ENCODE data around the gene IL1F10.

The IL1F10 gene

DNA sequence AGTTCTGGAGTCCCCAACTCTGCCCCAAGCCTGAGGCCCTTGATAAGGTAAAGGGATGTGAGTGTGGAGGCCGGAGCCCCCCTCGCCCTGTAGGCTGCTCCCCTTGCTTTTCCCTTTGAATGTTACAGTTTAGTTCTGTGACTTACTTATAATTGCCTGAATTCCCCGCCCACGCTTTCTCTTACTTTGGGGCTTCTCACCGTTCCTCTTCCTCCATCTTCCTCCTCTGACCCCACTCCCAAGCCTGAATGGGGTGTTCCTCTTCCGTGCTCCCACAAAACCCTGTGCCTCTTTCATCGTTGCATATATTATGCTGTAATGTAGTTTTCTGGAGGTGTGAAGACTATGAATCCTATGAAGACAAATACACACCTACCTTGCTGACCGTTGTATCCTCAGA is 44.7 kb downstream of the IL1F10 start:
- DNase-seq (ENCODE audit: low spot score) = no peak

DNA sequence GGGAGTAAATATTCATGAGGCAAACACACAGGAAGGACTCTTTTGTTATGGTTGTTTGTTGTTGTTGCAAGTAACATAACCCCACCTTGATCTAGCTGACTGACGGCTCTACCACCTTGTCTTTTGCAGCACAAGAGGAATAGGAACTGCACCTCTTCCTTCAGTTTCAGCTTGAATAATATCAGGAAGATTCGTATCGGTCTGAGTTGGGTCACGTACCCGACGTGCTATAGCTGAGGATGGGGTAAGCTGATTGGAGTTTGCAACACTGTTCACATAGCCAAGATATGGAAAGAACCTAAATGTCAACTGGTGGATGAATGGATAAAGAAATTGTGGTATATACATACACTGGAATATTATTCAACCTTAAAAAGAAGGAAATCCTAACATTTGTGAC is 45.1 kb downstream of the IL1F10 start:
- DNase-seq (ENCODE audit: low spot score) = no peak

DNA sequence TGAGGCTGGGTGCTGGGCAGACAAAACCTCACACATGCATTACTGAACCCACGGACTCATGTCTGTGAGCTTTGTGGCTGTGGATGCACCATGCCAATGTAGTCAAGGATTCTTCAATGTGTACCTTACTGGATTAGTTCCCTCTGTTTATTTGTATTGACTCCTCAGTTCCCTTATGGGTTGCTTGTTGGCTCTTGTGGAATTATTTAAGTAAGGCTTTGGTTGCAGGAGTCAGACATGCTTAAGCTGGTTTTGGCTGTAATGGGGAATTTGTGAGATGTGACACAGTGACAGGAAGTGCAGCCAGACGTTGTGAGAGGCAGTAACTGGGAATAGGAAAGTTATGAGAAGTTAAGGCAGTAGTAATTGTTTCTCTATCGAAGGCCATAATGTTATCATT is 46.0 kb downstream of the IL1F10 start:
- no peak for DNase-seq (ENCODE audit: low spot score)

DNA sequence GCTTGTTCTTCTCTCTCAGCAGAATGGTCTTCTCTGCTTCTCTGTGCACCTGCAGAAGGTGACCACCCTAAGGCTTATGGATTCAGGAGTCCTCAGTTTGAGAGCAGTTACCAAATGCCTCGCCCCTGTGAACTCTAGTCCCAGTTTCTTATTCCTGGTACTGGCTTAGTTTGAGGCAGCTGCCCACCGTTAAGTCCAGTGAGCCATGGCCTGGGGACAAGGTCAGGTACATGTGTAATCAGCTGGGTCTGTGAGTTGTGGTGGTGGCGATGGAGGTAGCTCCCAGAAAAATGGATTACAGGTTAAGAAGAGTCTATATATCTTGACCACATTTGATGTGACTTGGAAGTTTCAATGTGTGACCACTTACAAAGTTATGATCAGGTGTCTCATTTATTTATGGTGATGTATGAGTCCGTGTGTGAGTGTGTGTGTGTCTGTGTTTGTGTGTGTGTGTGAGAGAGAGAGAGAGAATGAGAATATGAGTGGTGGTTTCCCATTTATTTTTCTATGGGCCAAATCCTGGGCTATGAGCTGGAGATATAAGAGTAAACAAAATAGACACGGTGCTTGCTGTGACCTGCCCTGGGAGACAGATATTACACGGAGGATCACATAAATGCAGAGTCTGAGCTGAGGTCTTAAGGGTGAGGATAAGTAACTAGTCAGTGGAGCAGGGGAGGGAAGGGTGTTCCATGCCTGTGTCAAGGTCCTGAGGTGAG is 46.6 kb downstream of the IL1F10 start:
- no peak for DNase-seq (ENCODE audit: low spot score)

DNA sequence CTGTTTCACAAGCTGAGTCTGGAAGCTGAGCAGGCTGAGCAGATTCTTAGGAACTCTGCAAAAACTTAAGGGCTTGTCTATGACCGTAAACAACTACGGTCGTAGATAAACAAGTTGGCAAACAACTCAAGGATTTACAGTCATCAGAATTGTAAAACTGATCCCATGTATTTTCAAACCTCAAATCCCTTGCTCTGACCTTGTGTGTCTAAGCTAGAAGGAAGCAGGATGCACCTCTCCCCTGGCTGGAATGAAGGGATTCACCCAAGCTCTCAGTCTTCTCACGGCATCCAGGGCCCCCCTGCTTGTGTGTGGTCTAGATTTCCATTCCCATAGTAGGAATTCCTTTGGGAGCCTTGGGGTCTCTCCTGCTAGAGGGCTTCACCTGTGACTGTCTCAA is 47.2 kb downstream of the IL1F10 start:
- DNase-seq (ENCODE audit: low spot score) = no peak

DNA sequence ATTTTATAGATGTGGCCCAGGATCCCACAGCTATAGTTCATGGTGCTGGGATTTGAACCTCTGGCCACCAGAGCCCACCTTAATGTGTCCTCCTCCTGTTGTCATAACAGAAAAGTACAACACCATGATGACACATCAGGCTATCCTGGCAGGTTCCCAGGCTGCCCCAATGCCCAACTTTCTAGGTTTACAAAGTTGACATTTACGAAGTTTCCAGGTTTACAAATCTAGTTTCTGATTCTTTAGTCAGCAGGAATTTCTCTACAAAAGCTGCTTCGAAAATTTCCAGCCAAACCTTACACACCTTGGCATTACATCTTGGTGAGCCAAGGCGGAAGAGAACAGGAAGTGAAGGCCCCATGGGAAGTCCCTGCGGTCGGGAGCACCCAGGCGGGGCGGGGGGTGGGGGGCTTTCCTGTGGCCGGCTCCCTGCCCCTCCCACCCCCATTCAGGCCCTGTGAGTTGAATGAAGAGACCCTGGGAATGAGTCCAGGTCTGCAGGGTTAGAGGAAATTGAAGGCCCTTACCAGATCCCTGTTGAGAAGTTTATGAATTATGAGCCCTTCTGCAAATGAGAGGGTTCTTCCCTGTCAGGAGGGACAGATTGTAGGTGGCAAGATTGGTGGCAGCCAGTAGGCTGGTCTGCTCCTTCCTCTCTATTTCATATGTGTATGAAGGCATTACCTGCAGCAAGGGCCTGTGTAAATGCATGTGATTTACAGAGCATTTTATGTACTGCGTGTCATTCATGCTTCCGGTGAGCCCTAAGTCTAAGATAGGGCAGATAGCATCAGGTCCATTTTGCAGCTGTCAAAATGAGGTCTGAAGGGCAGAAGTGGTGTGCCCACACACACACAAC is 48.6 kb downstream of the IL1F10 start:
- peak; percentile 29 for DNase-seq (ENCODE audit: low spot score)

DNA sequence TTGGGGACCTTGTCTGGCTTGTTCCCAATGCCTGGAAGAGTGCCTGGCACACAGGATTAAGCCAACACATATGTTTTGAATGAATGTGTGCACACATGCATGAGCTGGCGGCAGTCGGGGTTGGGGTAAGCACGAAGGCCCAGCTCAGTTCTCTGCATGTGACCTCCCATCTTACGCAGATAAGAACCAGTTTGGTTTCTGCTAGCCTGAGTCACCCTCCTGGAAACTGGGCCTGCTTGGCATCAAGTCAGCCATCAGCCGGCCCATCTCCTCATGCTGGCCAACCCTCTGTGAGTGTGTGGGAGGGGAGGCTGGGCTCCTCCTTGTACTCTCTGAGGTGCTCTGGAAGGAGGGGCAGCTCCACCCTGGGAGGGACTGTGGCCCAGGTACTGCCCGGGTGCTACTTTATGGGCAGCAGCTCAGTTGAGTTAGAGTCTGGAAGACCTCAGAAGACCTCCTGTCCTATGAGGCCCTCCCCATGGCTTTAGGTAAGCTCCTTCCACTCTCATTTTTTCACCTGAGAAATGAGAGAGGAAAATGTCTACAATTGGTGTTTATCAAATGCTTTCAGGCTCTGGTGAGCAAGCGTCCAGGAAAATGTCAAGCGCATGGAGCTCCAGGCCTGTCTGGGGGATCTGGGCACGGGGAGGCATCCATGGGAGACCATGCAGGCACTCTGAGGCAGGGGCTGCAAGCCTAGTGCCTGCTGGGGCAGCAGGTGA is 49.9 kb downstream of the IL1F10 start:
- no peak for DNase-seq (ENCODE audit: low spot score)

DNA sequence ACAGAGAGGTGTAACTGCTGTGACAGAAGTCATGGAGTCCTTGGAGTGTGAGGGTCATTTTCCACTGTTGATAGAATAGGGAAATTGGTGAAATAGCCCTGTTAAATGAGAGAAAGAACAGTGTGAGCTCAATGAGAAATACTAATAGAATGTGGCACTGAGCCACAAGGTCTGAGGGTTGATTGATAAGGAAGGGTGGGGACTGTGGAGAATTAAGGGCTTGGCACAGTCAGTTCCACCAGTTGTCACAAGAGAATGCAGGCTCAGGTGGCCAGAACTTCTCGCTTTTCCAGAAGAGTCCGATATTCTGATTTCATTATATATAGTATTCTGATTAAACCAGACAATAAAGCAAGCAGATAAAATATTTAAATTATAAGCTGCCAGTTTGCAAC is 50.5 kb downstream of the IL1F10 start:
- DNase-seq (ENCODE audit: low spot score) = no peak

DNA sequence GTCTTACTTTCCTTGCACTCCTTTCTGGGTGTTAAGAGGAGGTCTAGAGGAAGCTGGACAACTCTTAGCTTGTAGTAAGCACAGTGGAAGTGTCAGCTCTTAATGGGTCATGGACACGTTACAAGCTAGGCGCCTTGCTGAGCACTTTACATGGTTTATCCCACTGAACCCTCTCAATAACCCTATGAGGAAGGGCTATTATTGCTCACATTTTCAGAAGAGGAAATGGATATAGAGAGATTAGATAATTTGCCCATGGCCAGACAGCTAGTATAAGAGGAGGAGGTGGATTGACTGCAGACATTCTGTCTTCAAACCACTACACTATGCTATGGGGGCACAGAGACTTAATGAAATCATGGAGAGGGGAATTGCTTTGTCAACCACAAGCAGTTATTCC is 51.3 kb downstream of the IL1F10 start:
- DNase-seq (ENCODE audit: low spot score) = no peak

DNA sequence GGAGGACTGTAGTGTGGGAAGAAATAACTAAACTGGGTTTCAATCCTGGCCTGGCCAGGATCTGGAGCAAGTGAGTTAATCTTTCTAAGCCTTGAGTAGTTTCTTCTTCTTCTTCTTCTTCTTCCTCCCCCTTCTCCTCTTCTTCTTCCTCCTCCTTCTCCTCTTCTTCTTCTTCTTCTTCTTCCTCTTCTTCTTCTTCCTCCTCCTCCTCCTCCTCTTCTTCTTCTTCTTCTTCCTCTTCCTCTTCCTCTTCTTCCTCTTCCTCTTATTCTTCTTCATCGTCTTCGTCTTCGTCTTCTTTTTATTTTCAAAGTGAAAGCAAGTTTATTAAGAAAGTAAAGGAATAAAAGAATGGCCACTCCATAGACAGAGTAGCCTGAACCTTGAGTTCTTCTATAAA is 53.1 kb downstream of the IL1F10 start:
- no peak for DNase-seq (ENCODE audit: low spot score)

DNA sequence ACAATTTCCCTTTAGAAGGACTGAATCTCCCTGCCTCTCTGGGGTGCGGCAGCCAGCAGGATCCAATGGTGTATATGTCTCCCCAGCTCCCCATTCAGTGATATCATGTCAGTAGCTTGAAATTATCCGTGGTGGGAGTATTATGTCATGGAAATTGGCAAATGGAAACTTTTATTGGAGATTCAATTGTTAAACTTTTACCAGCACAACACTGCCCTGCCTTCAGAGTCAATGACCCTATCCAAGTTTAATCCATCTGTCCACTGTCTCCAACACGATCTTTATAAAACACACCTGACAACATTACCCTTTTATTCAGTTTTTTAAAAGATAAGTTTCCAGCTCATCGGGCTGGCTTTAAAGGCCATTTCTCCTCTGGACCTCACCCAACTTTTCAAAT is 54.6 kb downstream of the IL1F10 start:
- no peak for DNase-seq (ENCODE audit: low spot score)

DNA sequence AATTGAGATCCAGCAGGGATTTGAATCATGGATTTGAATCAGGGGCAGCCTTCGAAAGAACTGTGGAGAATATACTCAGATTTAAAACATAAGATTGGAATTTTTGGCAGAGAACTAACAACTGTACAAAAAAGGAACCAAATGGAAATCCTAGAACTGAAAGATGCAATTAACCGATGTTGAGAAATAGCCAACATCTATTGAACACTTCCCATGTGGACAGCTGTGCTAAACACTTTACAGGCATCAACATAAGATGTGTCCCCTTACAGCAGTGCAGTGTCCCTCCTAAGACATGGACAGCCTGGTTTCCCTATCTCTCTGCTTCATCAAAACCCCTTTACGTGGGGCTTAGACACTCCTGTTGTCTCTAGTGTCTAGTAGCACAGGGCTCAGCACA is 56.0 kb downstream of the IL1F10 start:
- DNase-seq (ENCODE audit: low spot score) = no peak

DNA sequence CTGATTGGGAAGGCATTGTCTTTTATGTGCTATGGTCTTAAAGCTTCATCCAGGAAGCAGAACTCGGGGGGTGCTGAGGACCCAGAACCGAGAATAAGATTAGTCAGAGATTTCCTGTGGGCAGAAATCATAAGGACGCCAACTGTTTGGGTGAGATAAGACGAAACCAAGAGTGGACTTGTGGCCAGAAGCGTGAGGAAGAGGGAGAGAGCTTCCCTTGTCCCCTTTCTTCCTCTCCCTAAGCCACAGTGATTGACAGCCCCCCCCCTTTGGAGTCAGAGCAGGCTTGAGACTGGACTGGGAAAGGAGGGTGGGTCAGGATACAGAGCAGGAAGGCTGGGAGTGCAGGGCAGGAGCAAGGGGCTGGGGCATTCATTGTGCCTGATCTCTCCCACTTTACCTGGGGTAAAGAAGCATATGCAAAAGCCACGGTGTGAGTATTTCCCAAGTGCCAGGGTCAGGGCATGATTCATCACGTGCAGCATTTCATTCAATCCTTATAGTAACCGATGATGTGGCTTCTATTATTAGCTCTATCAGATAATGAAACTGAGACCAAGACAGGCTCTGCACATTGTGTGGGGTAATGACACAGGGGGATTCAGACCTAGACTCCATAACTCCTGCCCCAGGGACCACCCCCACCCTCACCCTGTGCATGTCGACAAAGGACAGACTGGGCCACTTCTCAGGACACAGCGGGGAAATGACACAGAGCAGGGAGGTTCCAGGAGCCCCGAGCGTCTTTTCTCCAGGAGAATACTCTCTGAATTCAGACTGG is 56.6 kb downstream of the IL1F10 start:
- DNase-seq (ENCODE audit: low spot score) = no peak

Data from germinal center (tissue), 1 donor.